Measurements from ENCODE around the gene ART1.

The ART1 gene

DNA sequence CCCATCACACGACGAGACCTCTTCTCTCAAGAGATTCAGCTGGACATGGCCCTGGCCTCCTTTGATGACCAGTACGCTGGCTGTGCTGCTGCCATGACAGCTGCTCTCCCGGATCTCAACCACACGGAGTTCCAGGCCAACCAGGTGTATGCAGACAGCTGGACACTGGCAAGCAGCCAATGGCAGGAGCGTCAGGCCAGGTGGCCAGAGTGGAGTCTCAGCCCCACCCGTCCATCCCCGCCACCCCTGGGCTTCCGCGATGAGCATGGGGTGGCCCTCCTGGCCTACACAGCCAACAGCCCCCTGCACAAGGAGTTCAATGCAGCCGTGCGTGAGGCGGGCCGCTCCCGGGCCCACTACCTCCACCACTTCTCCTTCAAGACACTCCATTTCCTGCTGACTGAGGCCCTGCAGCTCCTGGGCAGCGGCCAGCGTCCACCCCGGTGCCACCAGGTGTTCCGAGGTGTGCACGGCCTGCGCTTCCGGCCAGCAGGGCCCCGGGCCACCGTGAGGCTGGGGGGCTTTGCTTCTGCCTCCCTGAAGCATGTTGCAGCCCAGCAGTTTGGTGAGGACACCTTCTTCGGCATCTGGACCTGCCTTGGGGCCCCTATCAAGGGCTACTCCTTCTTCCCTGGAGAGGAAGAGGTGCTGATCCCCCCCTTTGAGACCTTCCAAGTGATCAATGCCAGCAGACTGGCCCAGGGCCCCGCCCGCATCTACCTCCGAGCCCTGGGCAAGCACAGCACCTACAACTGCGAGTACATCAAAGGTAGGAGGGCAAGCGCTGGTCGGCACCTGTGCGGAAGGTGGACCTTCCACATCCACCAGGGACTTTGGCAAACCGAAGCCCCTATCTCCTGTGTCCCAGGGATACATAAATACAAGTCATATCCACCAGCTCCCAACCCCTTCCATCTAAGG, 14.9 kb downstream of the ART1 start:
- TF ChIP-seq CTCF (conservative IDR thresholded peaks at IDR 0.05; ENCODE audit: low read depth, low read length) = no peak
- H3K4me3 ChIP-seq (ENCODE audit: low read length) = no peak overlapping the region
- DNase-seq (ENCODE audit: low read depth) = no peak

DNA sequence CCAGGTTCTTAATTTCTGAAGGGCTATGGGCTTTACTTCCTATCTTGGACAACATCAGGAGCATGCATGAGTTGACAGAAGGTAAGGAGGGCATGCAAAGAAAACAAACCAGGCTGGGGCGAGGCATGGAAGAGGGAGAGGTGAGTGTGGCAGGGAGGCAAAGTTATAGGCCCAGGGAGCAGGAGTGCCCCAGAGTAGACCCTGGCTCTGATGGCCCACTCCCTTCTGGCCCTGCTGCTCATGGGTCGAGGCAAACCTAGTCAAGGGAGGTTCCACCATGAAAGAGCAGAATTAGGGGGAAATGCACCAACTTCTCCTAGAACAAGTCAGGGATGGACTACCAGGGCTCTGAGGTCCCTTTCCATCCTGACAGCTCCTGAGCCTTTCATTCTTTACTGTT, 16.0 kb downstream of the ART1 start:
- no peak overlapping the region for H3K4me3 ChIP-seq (ENCODE audit: low read length)
- DNase-seq (ENCODE audit: low read depth) = no peak
- no peak for TF ChIP-seq CTCF (conservative IDR thresholded peaks at IDR 0.05; ENCODE audit: low read depth, low read length)

DNA sequence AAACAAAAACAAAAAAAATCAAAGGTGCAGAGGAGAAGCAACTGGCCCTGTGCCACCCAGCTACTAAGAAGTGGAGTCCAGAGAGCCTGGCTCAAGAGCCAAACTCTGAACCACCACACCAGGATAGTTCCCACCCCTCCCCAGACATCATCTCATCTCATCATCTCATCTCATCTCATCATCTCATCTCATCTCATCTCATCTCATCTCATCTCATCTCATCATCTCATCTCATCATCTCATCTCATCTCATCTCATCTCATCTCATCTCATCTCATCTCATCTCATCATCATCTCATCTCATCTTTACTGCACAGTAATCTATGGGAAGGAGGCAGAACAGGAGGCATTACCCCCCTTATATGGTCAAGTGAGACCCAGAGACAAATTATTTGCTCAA, 17.9 kb downstream of the ART1 start:
- DNase-seq (ENCODE audit: low read depth) = no peak
- TF ChIP-seq CTCF (conservative IDR thresholded peaks at IDR 0.05; ENCODE audit: low read depth, low read length) = no peak
- no peak overlapping the region for H3K4me3 ChIP-seq (ENCODE audit: low read length)

DNA sequence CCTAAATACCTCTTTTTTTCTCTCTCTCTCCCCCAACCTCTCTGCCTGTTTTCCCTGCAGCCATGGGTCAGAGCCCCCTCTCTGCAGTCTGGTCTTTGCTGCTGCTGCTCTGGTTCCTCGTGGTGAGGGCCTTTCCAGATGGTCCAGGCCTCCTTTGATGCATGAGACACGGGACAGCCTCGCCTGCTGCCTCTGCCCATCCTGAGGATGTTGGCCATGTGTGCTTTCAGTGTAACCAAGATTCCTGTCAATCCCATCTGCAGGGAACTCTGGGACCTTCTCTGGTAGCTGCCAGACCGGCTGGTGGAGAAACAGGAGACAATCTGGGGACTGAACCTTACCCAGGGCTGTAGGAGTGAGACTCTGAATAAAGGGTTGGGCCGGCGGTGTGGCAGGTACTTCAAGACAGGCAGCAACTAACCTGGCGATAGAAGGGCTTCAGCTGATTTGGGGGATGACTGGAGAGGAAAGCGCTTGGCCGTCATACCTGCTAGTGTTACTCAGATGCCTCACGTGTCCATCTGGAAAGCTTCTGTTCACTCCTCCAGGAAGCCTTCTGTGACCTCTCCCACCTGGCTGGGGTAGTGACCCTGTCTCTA, 19.2 kb downstream of the ART1 start:
- no peak for TF ChIP-seq CTCF (conservative IDR thresholded peaks at IDR 0.05; ENCODE audit: low read depth, low read length)
- DNase-seq (ENCODE audit: low read depth) = no peak
- H3K4me3 ChIP-seq (ENCODE audit: low read length) = no peak overlapping the region

- no peak for DNase-seq (ENCODE audit: low read depth)
- no peak for TF ChIP-seq CTCF (conservative IDR thresholded peaks at IDR 0.05; ENCODE audit: low read depth, low read length)
- no peak overlapping the region for H3K4me3 ChIP-seq (ENCODE audit: low read length)
Measured at GRCh38 chr11:3665336-3666022, 20.6 kb downstream of the ART1 start.

DNA sequence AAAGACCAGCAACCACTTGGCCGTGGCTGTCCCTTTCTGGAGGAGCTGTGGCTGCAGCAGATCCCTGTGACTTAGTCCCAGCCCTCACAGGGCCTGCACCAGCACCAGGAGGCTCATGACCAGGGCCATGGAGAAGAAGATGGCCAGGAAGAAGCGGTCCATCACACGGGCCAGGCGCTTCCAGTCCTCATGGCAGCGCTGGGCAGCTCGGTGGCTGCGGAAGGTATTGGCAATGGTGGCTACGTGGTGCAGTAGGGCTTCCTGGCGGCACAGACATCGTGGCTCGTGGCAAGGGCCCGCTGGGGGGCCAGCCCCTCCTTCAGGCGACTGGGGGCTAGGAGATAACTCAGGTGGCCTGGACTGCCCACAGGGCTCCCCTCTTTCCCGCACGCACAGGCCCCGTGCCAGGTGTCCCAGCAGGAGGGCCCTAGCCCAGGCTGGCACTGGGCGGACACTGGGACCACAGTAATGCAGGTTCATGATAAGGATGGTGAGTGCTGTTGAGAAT, 21.1 kb downstream of the ART1 start:
- no peak for TF ChIP-seq CTCF (conservative IDR thresholded peaks at IDR 0.05; ENCODE audit: low read depth, low read length)
- H3K4me3 ChIP-seq (ENCODE audit: low read length) = no peak overlapping the region
- DNase-seq (ENCODE audit: low read depth) = no peak
